ENCODE results near the gene TPM1.

TPM1 gene

DNA sequence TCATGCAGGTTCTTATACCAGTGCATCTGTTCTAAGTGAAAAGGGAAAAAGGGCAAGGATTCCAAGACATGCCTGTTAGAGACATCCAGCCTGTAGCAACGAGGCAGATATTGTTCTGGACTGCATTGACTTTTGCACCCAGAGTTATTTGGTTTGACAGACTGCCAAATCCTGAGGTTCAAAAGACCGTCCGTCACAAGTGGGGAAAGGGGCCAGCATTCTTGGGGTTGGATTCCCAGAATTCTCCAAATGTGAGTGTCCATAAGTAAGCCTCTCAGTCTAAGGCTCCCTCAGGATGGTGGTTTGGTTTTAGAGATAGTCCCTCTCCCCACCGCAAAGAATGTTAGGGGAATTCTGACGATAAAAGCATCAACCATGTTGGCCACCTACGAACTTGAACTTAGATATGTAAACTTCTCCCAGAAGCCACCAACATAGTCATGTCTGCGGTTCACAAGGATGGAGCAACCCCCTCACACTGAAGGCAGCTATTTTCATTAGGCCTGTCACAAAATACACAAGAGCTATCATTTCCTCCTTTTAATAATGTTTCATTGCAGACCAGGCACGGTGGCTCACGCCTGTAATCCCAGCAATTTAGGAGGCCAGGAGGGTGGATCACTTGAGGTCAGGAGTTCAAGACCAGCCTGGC, 65.5 kb downstream of the TPM1 start:
- FAIRE-seq: peak; percentile 50

DNA sequence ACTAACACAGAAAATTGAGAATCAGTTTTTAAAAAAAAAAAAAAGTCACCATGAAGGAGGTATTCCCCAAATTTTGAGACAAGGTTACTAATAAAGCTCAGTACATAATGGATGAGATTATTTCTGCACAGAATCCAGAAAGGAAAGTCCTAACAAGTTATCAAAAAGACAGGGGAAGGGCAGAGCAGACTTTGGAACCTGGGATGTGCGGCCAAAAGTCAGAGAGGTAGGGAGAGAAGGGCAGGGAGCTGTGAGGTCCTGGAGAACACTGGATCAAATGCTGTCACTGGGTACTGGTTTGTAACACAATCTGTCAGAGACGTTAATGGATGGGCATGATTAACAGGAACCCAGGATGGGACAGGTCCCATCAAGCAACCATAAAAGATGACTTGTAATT, 67.0 kb downstream of the TPM1 start:
- FAIRE-seq (no peak), DNase-seq (ENCODE audit: insufficient read length, low spot score) (no peak)
- no peak for TF ChIP-seq POLR2A (IDR thresholded peaks at IDR 0.05; ENCODE audit: low read depth, low read length)

More for the DNA sequence above, 65.5 kb downstream of the TPM1 start:
- peak; percentile 79 for DNase-seq (ENCODE audit: insufficient read length, low spot score)
- no peak for TF ChIP-seq POLR2A (IDR thresholded peaks at IDR 0.05; ENCODE audit: low read depth, low read length)

DNA sequence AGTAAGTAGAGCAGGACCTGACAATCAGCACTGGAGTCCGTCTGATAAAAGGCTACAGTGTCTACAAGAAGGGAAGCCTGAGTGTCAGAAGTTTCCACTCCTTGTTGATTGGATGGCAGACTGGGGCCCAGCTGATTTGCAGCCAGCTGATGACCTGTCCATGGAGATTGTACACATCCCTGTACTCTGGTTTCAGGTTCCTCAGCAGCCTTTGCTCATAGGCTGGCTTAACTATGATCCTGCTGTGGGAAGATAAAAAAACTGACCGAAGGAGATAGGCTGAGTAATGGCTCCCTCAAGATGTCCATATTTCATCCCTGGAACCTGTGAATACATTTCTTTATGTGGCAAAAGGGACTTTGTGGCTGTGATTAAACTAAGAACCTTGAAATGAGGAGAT, 67.4 kb downstream of the TPM1 start:
- no peak for TF ChIP-seq POLR2A (IDR thresholded peaks at IDR 0.05; ENCODE audit: low read depth, low read length)
- FAIRE-seq (no peak), DNase-seq (ENCODE audit: insufficient read length, low spot score) (no peak)

DNA sequence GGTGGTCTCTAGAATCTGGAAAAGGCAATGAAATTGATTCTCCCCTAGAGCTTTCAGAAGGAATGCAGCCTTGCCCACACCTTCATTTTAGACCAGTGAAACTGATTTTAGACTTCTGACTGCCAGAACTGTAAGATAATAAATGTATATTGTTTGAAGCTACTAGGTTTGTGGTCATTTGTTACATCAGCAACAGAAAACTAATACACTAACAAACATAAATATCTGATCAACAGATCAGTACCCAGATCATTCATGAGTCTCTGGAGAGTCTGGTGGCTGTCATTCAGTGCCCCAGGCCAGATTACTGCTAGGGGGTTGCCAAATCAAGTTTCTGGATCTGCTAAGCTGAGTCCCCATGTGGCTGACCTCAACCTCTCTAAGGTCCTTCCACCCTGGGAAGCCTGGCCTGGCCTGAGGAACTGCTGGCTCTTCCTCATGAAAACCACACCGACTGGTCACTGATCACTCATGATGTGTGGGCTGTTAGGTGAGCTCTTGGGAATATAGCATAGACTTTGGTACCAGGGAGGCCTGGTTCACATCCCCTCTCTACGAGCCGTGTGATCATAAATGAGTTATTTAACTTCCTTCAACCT, 68.0 kb downstream of the TPM1 start:
- FAIRE-seq: no peak
- no peak for TF ChIP-seq POLR2A (IDR thresholded peaks at IDR 0.05; ENCODE audit: low read depth, low read length)
- DNase-seq (ENCODE audit: insufficient read length, low spot score): no peak

DNA sequence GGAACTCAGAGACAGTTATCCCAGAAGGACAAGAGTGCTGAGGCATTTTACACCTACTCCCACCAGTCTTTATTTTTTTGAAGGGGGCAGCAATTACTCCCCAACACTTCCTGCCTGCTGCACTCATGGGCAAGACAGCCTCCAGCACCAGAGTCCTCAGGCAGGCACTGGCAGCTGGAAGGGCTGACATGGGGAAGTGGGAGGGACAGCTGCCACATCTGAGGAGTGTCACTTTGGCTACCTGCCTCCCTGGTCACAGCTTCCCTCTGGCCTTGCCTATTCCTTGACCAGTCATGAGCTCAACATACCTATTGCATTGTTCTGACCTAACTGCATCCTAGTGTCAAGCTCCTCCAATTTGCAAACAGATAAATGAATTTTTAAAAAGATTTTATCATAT, 68.9 kb downstream of the TPM1 start:
- FAIRE-seq (no peak), DNase-seq (ENCODE audit: insufficient read length, low spot score) (no peak)
- TF ChIP-seq POLR2A (IDR thresholded peaks at IDR 0.05; ENCODE audit: low read depth, low read length): no peak

DNA sequence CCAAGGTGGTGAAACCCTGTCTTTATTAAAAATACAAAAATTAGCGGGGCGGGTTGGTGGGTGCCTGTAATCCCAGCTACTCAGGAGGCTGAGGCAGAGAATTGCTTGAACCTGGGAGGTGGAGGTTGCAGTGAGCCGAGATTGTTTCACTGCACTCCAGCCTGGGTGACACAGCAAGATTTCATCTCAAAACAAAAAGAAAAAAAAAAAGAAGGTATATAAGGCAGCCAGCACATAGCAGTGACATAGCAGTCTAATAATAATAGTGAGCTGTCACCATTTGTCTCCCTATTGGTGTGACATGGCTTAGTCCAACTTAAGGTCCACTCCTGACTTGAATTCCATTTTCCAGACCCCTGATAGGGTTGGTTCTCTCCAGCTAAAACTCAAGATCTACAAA, 70.3 kb downstream of the TPM1 start:
- FAIRE-seq (no peak), DNase-seq (ENCODE audit: insufficient read length, low spot score) (no peak)
- TF ChIP-seq POLR2A (IDR thresholded peaks at IDR 0.05; ENCODE audit: low read depth, low read length): no peak

DNA sequence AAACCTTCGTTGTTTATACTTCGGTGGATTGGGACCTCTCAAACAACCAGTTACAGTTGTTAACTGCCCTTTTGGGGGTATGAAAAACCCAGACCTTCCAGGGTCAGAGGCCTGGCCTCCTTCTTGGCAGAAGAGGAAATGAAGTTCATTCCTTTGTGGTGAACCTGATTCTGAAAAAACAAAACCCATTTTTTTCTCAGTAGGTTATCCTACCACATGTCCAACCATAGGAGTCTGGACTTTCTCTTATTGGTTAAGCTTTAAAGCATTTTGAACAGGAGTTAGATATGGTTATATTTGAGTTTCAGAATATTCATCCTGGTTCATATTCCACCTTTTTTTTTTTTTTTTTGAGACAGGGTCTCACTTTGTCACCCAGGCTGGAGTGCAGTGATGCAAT, 71.9 kb downstream of the TPM1 start:
- no peak for DNase-seq (ENCODE audit: insufficient read length, low spot score)
- FAIRE-seq: no peak

More for the DNA sequence above, 71.9 kb downstream of the TPM1 start:
- TF ChIP-seq POLR2A (IDR thresholded peaks at IDR 0.05; ENCODE audit: low read depth, low read length): no peak
